ENCODE data around the gene TAOK1. TPM values are rescaled to one million over a fixed set of nuclear protein-coding genes. Genes with fewer than 3 reads are reported as not detected.
A peak's percentile ranks its signal among the peaks of the same experiment; 100 is the strongest.
"Not testable (repeated sequence)": the region's sequence is repeated elsewhere in the genome, so short reads cannot be mapped to it uniquely, and the experiment has no call there.

Gene TAOK1
- total and polyA plus RNA-seq, 5 donors from 2014 or later = 2.2 to 68.5 (median 3.8) TPM

GRCh38 chr17:29451121-29451742, 61.1 kb downstream of the TAOK1 start:
- Mint-ChIP-seq H3K27ac (peak overlapping the region; percentile 28 to 91 (median 77)), H3K4me1 (peaks cover 33 to 54% (median 39%) of the 10 kb centered on the region in 4 donors), H3K36me3 (peaks cover 31% of the 10 kb centered on the region), H3K4me3 (no peak overlapping the region), H3K27me3 (no peaks in the 10 kb centered on the region), H3K9me3 (no peaks in the 10 kb centered on the region)
- no peak overlapping the region for H3K4me3 ChIP-seq (ENCODE audit: low read depth, low read length)
- no peaks in the 10 kb centered on the region for H3K9me3 ChIP-seq (ENCODE audit: control insufficient read depth in 2 of 2, low read length in 2 of 2)
- DNase-seq = no peak
- H3K27ac ChIP-seq (ENCODE audit: insufficient read depth, low read length, poor library complexity, severe bottlenecking) = no peak overlapping the region
- H3K4me1 ChIP-seq (ENCODE audit: control insufficient read depth, insufficient read depth, low read length, poor library complexity, severe bottlenecking) = peaks cover 13% of the 10 kb centered on the region
- H3K36me3 ChIP-seq (ENCODE audit: control insufficient read depth, insufficient read depth, low read length) = peaks cover 33% of the 10 kb centered on the region
- ATAC-seq (ENCODE audit: low read depth in 2 of 2) = no peak
- H3K27me3 ChIP-seq (ENCODE audit: control insufficient read depth, insufficient read depth, low read length) = no peaks in the 10 kb centered on the region

GRCh38 chr17:29458066-29458465, 67.9 kb downstream of the TAOK1 start:
- Mint-ChIP-seq H3K27ac (no peak overlapping the region), H3K4me3 (no peak overlapping the region), H3K4me1 (peaks cover 30 to 39% (median 37%) of the 10 kb centered on the region in 4 donors), H3K9me3 (no peaks in the 10 kb centered on the region), H3K36me3 (peaks cover 32% of the 10 kb centered on the region), H3K27me3 (no peaks in the 10 kb centered on the region)
- Histone ChIP-seq H3K4me3 (ENCODE audit: low read depth, low read length) (no peak overlapping the region), H3K9me3 (ENCODE audit: control insufficient read depth in 2 of 2, low read length in 2 of 2) (no peaks in the 10 kb centered on the region), H3K4me1 (ENCODE audit: control insufficient read depth, insufficient read depth, low read length, poor library complexity, severe bottlenecking) (no peaks in the 10 kb centered on the region), H3K27ac (ENCODE audit: insufficient read depth, low read length, poor library complexity, severe bottlenecking) (no peak overlapping the region), H3K27me3 (ENCODE audit: control insufficient read depth, insufficient read depth, low read length) (no peaks in the 10 kb centered on the region), H3K36me3 (ENCODE audit: control insufficient read depth, insufficient read depth, low read length) (peaks cover 29% of the 10 kb centered on the region)
- DNase-seq = no peak
- no peak for ATAC-seq (ENCODE audit: low read depth in 2 of 2)

- no peaks in the 10 kb centered on the region for H3K4me1 ChIP-seq (ENCODE audit: control insufficient read depth, insufficient read depth, low read length, poor library complexity, severe bottlenecking)
- Mint-ChIP-seq H3K4me1 (peaks cover 25 to 28% (median 26%) of the 10 kb centered on the region in 4 donors), H3K27me3 (no peaks in the 10 kb centered on the region), H3K4me3 (no peak overlapping the region), H3K27ac (peak overlapping the region; percentile 64 to 82 (median 72)), H3K9me3 (no peaks in the 10 kb centered on the region), H3K36me3 (peaks cover 24% of the 10 kb centered on the region)
- no peak for DNase-seq
- no peak overlapping the region for H3K4me3 ChIP-seq (ENCODE audit: low read depth, low read length)
- H3K36me3 ChIP-seq (ENCODE audit: control insufficient read depth, insufficient read depth, low read length) = peaks cover 31% of the 10 kb centered on the region
- H3K27ac ChIP-seq (ENCODE audit: insufficient read depth, low read length, poor library complexity, severe bottlenecking) = no peak overlapping the region
- ATAC-seq (ENCODE audit: low read depth in 2 of 2) = no peak
- H3K9me3 ChIP-seq (ENCODE audit: control insufficient read depth in 2 of 2, low read length in 2 of 2) = no peaks in the 10 kb centered on the region
- H3K27me3 ChIP-seq (ENCODE audit: control insufficient read depth, insufficient read depth, low read length) = no peaks in the 10 kb centered on the region
Measured at GRCh38 chr17:29461483-29462206, 71.5 kb downstream of the TAOK1 start.

GRCh38 chr17:29469276-29469675, 79.1 kb downstream of the TAOK1 start:
- Histone ChIP-seq H3K27ac (ENCODE audit: insufficient read depth, low read length, poor library complexity, severe bottlenecking) (no peak overlapping the region), H3K36me3 (ENCODE audit: control insufficient read depth, insufficient read depth, low read length) (peaks cover 34% of the 10 kb centered on the region), H3K27me3 (ENCODE audit: control insufficient read depth, insufficient read depth, low read length) (no peaks in the 10 kb centered on the region), H3K9me3 (ENCODE audit: control insufficient read depth in 2 of 2, low read length in 2 of 2) (no peaks in the 10 kb centered on the region), H3K4me3 (ENCODE audit: low read depth, low read length) (no peak overlapping the region), H3K4me1 (ENCODE audit: control insufficient read depth, insufficient read depth, low read length, poor library complexity, severe bottlenecking) (no peaks in the 10 kb centered on the region)
- DNase-seq = no peak
- Mint-ChIP-seq H3K27me3 (no peaks in the 10 kb centered on the region), H3K27ac (no peak overlapping the region), H3K4me1 (peaks cover 0 to 9% (median 5%) of the 10 kb centered on the region in 4 donors), H3K36me3 (peaks cover 22% of the 10 kb centered on the region), H3K4me3 (no peak overlapping the region), H3K9me3 (peaks cover 0 to 3% (median 0%) of the 10 kb centered on the region in 7 donors)
- ATAC-seq (ENCODE audit: low read depth in 2 of 2) = no peak

GRCh38 chr17:29473437-29473836, 83.3 kb downstream of the TAOK1 start:
- not testable (repeated sequence) for H3K9me3 Mint-ChIP-seq; H3K4me3 Mint-ChIP-seq; H3K9me3 ChIP-seq (ENCODE audit: control insufficient read depth in 2 of 2, low read length in 2 of 2); H3K4me1 Mint-ChIP-seq; H3K4me1 ChIP-seq (ENCODE audit: control insufficient read depth, insufficient read depth, low read length, poor library complexity, severe bottlenecking); H3K4me3 ChIP-seq (ENCODE audit: low read depth, low read length); ATAC-seq (ENCODE audit: low read depth in 2 of 2); H3K27me3 Mint-ChIP-seq; H3K27ac ChIP-seq (ENCODE audit: insufficient read depth, low read length, poor library complexity, severe bottlenecking); DNase-seq; H3K27me3 ChIP-seq (ENCODE audit: control insufficient read depth, insufficient read depth, low read length)
- Mint-ChIP-seq H3K36me3 (peaks cover 28% of the 10 kb centered on the region), H3K27ac (peak overlapping the region in 1 of 3 donors; percentile 38)
- H3K36me3 ChIP-seq (ENCODE audit: control insufficient read depth, insufficient read depth, low read length) = peaks cover 39% of the 10 kb centered on the region

GRCh38 chr17:29474297-29474696, 84.1 kb downstream of the TAOK1 start:
- H3K27ac Mint-ChIP-seq = peak overlapping the region in 2 of 3 donors; percentile 38 to 85
- ATAC-seq (ENCODE audit: low read depth in 2 of 2) (no peak), DNase-seq (no peak)
- H3K36me3 Mint-ChIP-seq = peaks cover 27% of the 10 kb centered on the region
- H3K9me3 ChIP-seq (ENCODE audit: control insufficient read depth in 2 of 2, low read length in 2 of 2) = no peaks in the 10 kb centered on the region
- H3K4me1 ChIP-seq (ENCODE audit: control insufficient read depth, insufficient read depth, low read length, poor library complexity, severe bottlenecking) = no peaks in the 10 kb centered on the region
- H3K4me1 Mint-ChIP-seq = peaks cover 2 to 9% (median 6%) of the 10 kb centered on the region in 4 donors
- no peak overlapping the region for H3K4me3 ChIP-seq (ENCODE audit: low read depth, low read length)
- H3K27ac ChIP-seq (ENCODE audit: insufficient read depth, low read length, poor library complexity, severe bottlenecking) = no peak overlapping the region
- H3K27me3 Mint-ChIP-seq = no peaks in the 10 kb centered on the region
- H3K9me3 Mint-ChIP-seq = peaks cover 0 to 3% (median 0%) of the 10 kb centered on the region in 7 donors
- peaks cover 37% of the 10 kb centered on the region for H3K36me3 ChIP-seq (ENCODE audit: control insufficient read depth, insufficient read depth, low read length)
- no peaks in the 10 kb centered on the region for H3K27me3 ChIP-seq (ENCODE audit: control insufficient read depth, insufficient read depth, low read length)
- H3K4me3 Mint-ChIP-seq = no peak overlapping the region

- H3K9me3 Mint-ChIP-seq = peaks cover 0 to 3% (median 0%) of the 10 kb centered on the region in 7 donors
Measured at GRCh38 chr17:29475891-29476290, 85.7 kb downstream of the TAOK1 start.

More at GRCh38 chr17:29475891-29476290, 85.7 kb downstream of the TAOK1 start:
- DNase-seq (no peak), ATAC-seq (ENCODE audit: low read depth in 2 of 2) (no peak)
- no peak overlapping the region for H3K27ac ChIP-seq (ENCODE audit: insufficient read depth, low read length, poor library complexity, severe bottlenecking)
- peaks cover 41% of the 10 kb centered on the region for H3K36me3 ChIP-seq (ENCODE audit: control insufficient read depth, insufficient read depth, low read length)
- H3K4me3 Mint-ChIP-seq = no peak overlapping the region
- no peaks in the 10 kb centered on the region for H3K27me3 Mint-ChIP-seq
- no peak overlapping the region for H3K27ac Mint-ChIP-seq
- peaks cover 2 to 9% (median 6%) of the 10 kb centered on the region in 4 donors for H3K4me1 Mint-ChIP-seq
- H3K9me3 ChIP-seq (ENCODE audit: control insufficient read depth in 2 of 2, low read length in 2 of 2) = no peaks in the 10 kb centered on the region
- no peak overlapping the region for H3K4me3 ChIP-seq (ENCODE audit: low read depth, low read length)
- H3K36me3 Mint-ChIP-seq = peaks cover 23% of the 10 kb centered on the region
- H3K27me3 ChIP-seq (ENCODE audit: control insufficient read depth, insufficient read depth, low read length) = no peaks in the 10 kb centered on the region
- no peaks in the 10 kb centered on the region for H3K4me1 ChIP-seq (ENCODE audit: control insufficient read depth, insufficient read depth, low read length, poor library complexity, severe bottlenecking)

Measured in CD4-positive, CD25-positive, alpha-beta regulatory T cell (primary cell).